ENCODE measurements around the gene MUC22. TPM values are rescaled to one million over a fixed set of nuclear protein-coding genes. Genes with fewer than 3 reads are reported as not detected.
"Not testable (repeated sequence)": the region's sequence is repeated elsewhere in the genome, so short reads cannot be mapped to it uniquely, and the experiment has no call there.

The MUC22 gene
- total and polyA plus RNA-seq, 7 experiments from 2014 or later, result not detected

DNA sequence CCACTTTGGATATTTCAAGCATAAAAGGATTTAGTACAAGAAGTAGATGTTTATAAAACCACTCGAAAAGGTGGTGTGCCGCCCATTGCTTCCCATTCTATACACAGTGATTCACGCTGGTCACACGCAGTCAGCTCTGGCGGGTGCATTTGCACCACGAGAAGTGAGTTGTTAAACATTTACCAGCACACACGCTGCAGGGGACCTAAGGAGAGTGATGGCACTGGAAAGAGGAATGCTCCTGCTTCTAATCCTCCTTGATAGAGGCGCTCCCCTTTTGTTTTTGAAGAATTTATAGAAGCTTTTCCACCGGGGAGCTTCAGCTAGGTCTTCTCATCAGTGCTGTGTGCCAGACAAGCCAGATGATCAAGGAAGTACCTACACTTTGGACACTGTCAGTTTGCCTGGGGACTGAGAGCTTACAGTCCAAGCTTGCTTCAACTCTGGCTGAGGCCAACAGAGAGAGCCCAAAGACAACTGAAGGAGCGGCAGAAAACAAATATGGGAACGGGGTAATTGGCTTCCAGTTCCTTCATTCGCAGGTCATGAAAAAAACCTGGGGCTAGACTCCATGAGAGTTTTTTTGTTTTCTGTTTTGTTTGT lies 31.2 kb downstream of the MUC22 start:
- H3K4me1 Mint-ChIP-seq, result peaks cover 0 to 11% (median 3%) of the 10 kb centered on the region in 7 donors
- no peaks in the 10 kb centered on the region for H3K36me3 Mint-ChIP-seq
- no peak overlapping the region for H3K4me3 ChIP-seq (ENCODE audit: low read length)
- H3K27me3 ChIP-seq (ENCODE audit: control insufficient read depth in 2 of 2, insufficient read depth in 2 of 2, low read length in 2 of 2), result no peaks in the 10 kb centered on the region
- no peak for ATAC-seq
- DNase-seq, result no peak
- H3K4me1 ChIP-seq (ENCODE audit: control insufficient read depth in 2 of 2, insufficient read depth in 2 of 2, low read length in 2 of 2), result no peaks in the 10 kb centered on the region
- intact Hi-C loops (cut with micrococcal nuclease), result no loop called here
- no peak overlapping the region for H3K27ac Mint-ChIP-seq
- peaks cover 0 to 29% (median 5%) of the 10 kb centered on the region in 5 donors for H3K27me3 Mint-ChIP-seq
- H3K27ac ChIP-seq (ENCODE audit: low read depth, low read length), result no peak overlapping the region
- ChIA-PET CTCF (interaction anchor here (0.9 kb wide), 1 partner anchor 46 kb away, joined by 4 read pairs; no protein-coding TSS in a partner anchor), POLR2A (no interaction called here)
- no peaks in the 10 kb centered on the region for H3K9me3 Mint-ChIP-seq
- no peaks in the 10 kb centered on the region for H3K9me3 ChIP-seq (ENCODE audit: control insufficient read depth in 2 of 3, low read length in 3 of 3)
- no peak overlapping the region for H3K4me3 Mint-ChIP-seq
- H3K36me3 ChIP-seq (ENCODE audit: control insufficient read depth in 2 of 3, insufficient read depth in 3 of 3, low read length in 3 of 3), result no peaks in the 10 kb centered on the region

DNA sequence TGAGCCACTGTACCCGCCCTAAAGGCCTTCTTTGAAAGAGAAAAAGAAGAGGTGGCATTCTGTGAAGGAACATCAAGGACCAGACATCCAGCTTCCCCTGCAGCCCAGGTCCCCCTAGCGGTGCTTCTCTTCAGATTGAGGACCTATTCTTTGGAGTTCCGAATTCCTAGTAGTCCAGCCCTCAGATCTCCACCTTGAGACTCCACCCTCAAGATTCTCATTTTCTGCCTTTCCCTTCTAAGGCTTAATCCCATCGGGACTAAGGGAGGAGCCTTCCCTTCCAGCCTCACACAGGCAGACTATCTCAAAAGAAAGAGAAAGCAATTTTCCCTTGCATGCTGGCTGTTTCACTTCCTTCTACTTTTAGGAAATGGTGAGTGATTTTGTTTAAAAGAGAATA lies 32.5 kb downstream of the MUC22 start:
- Mint-ChIP-seq H3K9me3 (no peaks in the 10 kb centered on the region), H3K4me3 (peak overlapping the region in 5 of 10 donors; percentile 24 to 69 (median 57)), H3K27ac (no peak overlapping the region), H3K27me3 (peaks cover 1 to 33% (median 16%) of the 10 kb centered on the region in 5 donors), H3K4me1 (peaks cover 0 to 11% (median 3%) of the 10 kb centered on the region in 7 donors), H3K36me3 (no peaks in the 10 kb centered on the region)
- Histone ChIP-seq H3K27me3 (ENCODE audit: control insufficient read depth in 2 of 2, insufficient read depth in 2 of 2, low read length in 2 of 2) (no peaks in the 10 kb centered on the region), H3K4me3 (ENCODE audit: low read length) (no peak overlapping the region), H3K4me1 (ENCODE audit: control insufficient read depth in 2 of 2, insufficient read depth in 2 of 2, low read length in 2 of 2) (no peaks in the 10 kb centered on the region), H3K36me3 (ENCODE audit: control insufficient read depth in 2 of 3, insufficient read depth in 3 of 3, low read length in 3 of 3) (no peaks in the 10 kb centered on the region), H3K9me3 (ENCODE audit: control insufficient read depth in 2 of 3, low read length in 3 of 3) (no peaks in the 10 kb centered on the region), H3K27ac (ENCODE audit: low read depth, low read length) (no peak overlapping the region)
- POLR2A ChIA-PET, result no interaction called here
- CTCF ChIA-PET, result interaction anchor here (0.7 to 1.0 kb wide), 3 partner anchors 52 to 220 kb away, joined by 3 to 6 read pairs (median 4); no protein-coding TSS in a partner anchor
- DNase-seq (peak in 6 of 9 donors; percentile 6 to 37 (median 15)), ATAC-seq (peak; percentile 57)
- intact Hi-C loops (cut with micrococcal nuclease), result loop anchor here (1.0 to 2.0 kb wide), 2 partner anchors 88 to 128 kb away; no protein-coding TSS in a partner anchor

DNA sequence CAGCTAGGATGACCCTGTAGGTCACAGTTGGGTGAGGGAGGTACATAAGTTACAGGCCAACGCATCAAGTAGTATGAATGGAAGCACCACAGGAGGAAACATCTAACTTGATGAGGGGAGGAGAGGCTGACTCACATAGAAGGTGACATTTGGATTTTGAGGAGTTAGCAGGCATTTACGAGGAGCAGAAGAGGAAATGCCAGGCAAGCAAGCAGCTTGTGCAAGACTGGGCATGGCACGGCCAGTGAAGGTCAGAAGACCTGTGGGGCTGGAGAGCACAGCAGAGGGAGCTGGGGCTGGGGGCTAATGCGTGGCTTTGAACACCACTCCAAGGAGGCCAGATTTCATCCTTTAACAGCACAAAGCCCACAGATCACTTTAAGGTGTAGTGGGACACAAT lies 37.8 kb downstream of the MUC22 start:
- no peaks in the 10 kb centered on the region for H3K9me3 Mint-ChIP-seq
- intact Hi-C loops (cut with micrococcal nuclease), result no loop called here
- H3K4me1 ChIP-seq (ENCODE audit: control insufficient read depth in 2 of 2, insufficient read depth in 2 of 2, low read length in 2 of 2), result no peaks in the 10 kb centered on the region
- H3K27me3 ChIP-seq (ENCODE audit: control insufficient read depth in 2 of 2, insufficient read depth in 2 of 2, low read length in 2 of 2), result no peaks in the 10 kb centered on the region
- no peaks in the 10 kb centered on the region for H3K9me3 ChIP-seq (ENCODE audit: control insufficient read depth in 2 of 3, low read length in 3 of 3)
- ChIA-PET CTCF (no interaction called here), POLR2A (interaction anchor here (0.7 kb wide), 1 partner anchor 39 kb away, joined by 3 read pairs; no protein-coding TSS in a partner anchor)
- H3K4me3 ChIP-seq (ENCODE audit: low read length), result no peak overlapping the region
- H3K4me3 Mint-ChIP-seq, result no peak overlapping the region
- H3K36me3 Mint-ChIP-seq, result peaks cover 0 to 4% (median 0%) of the 10 kb centered on the region in 5 donors
- ATAC-seq (no peak), DNase-seq (no peak)
- H3K27ac ChIP-seq (ENCODE audit: low read depth, low read length), result no peak overlapping the region
- peaks cover 0 to 6% (median 0%) of the 10 kb centered on the region in 7 donors for H3K4me1 Mint-ChIP-seq
- H3K27me3 Mint-ChIP-seq, result peaks cover 25 to 52% (median 37%) of the 10 kb centered on the region in 5 donors
- no peak overlapping the region for H3K27ac Mint-ChIP-seq
- H3K36me3 ChIP-seq (ENCODE audit: control insufficient read depth in 2 of 3, insufficient read depth in 3 of 3, low read length in 3 of 3), result no peaks in the 10 kb centered on the region

DNA sequence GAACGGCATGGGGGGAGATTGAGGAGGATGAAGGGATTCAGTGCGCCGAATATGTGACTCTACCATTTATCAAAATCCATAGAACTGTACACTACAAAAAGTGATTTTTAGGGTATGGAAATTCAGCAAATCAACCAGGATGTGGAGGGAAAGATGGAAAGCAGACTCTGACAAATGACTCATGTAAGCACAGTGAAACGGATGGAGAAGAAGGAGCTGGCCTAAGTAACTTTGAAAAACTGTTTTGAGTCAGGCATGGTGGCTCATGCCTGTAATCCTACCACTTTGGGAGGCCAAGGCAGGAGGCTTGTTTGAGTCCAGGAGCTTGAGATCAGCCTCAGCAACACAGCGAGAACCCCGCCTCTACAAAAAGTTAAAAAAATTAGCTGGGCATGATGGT lies 39.2 kb downstream of the MUC22 start:
- no peak for DNase-seq
- Mint-ChIP-seq H3K4me3 (no peak overlapping the region), H3K9me3 (no peaks in the 10 kb centered on the region), H3K4me1 (no peaks in the 10 kb centered on the region), H3K27ac (no peak overlapping the region), H3K36me3 (peaks cover 0 to 4% (median 0%) of the 10 kb centered on the region in 5 donors), H3K27me3 (peaks cover 36 to 58% (median 49%) of the 10 kb centered on the region in 5 donors)
- H3K36me3 ChIP-seq (ENCODE audit: control insufficient read depth in 2 of 3, insufficient read depth in 3 of 3, low read length in 3 of 3), result no peaks in the 10 kb centered on the region
- no peak for ATAC-seq
- peaks cover 0 to 3% of the 10 kb centered on the region in 2 donors for H3K27me3 ChIP-seq (ENCODE audit: control insufficient read depth in 2 of 2, insufficient read depth in 2 of 2, low read length in 2 of 2)
- no peak overlapping the region for H3K4me3 ChIP-seq (ENCODE audit: low read length)
- CTCF ChIA-PET, result no interaction called here
- H3K9me3 ChIP-seq (ENCODE audit: control insufficient read depth in 2 of 3, low read length in 3 of 3), result no peaks in the 10 kb centered on the region
- no peak overlapping the region for H3K27ac ChIP-seq (ENCODE audit: low read depth, low read length)
- H3K4me1 ChIP-seq (ENCODE audit: control insufficient read depth in 2 of 2, insufficient read depth in 2 of 2, low read length in 2 of 2), result no peaks in the 10 kb centered on the region
- intact Hi-C loops (cut with micrococcal nuclease), result no loop called here
- POLR2A ChIA-PET, result no interaction called here

DNA sequence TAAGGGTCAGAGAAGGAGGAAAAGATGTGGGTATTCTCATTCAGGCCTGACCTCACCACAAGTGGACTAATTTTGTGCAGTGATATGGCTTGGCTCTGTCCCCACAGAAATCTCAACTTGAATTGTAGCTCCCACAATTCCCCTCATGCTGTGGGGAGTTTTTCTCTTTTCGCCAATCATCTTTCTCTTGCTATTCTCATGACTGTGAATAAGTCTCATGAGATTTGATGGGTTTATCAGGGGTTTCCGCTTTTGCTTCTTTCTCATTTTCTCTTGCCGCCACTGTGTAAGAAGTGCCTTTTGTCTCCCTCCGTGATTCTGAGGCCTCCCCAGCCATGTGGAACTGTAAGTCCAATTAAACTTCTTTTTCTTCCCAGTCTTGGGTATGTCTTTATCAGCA lies 42.9 kb downstream of the MUC22 start:
- peaks cover 20 to 47% (median 36%) of the 10 kb centered on the region in 5 donors for H3K27me3 Mint-ChIP-seq
- DNase-seq; H3K27ac ChIP-seq (ENCODE audit: low read depth, low read length); H3K9me3 ChIP-seq (ENCODE audit: control insufficient read depth in 2 of 3, low read length in 3 of 3); H3K27me3 ChIP-seq (ENCODE audit: control insufficient read depth in 2 of 2, insufficient read depth in 2 of 2, low read length in 2 of 2); intact Hi-C loops (cut with micrococcal nuclease); ATAC-seq; CTCF ChIA-PET; H3K4me3 Mint-ChIP-seq; H3K9me3 Mint-ChIP-seq; H3K4me3 ChIP-seq (ENCODE audit: low read length); H3K36me3 Mint-ChIP-seq; POLR2A ChIA-PET; H3K27ac Mint-ChIP-seq; H3K4me1 ChIP-seq (ENCODE audit: control insufficient read depth in 2 of 2, insufficient read depth in 2 of 2, low read length in 2 of 2); H3K36me3 ChIP-seq (ENCODE audit: control insufficient read depth in 2 of 3, insufficient read depth in 3 of 3, low read length in 3 of 3); H3K4me1 Mint-ChIP-seq: not testable (repeated sequence)

DNA sequence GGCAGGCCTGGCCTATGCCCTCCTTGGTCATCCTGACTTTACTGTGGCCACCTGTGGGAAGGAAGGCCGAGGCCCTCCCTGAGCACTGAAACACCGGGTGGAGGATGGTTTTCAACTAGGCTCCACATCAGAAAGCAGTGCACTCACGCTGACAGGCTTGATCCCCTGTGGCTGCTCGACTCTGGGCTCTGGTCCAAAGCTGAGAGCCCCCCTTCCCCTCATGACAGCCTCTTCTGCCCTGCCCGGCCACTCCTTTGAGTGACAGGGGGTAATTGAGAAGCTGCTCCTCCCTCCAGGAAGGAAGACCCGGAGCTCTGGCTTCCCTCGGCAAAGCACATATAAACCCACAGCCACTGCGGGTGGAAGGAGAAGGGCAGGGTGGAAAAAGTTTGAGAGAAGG lies 43.6 kb downstream of the MUC22 start:
- no peaks in the 10 kb centered on the region for H3K4me1 ChIP-seq (ENCODE audit: control insufficient read depth in 2 of 2, insufficient read depth in 2 of 2, low read length in 2 of 2)

DNA sequence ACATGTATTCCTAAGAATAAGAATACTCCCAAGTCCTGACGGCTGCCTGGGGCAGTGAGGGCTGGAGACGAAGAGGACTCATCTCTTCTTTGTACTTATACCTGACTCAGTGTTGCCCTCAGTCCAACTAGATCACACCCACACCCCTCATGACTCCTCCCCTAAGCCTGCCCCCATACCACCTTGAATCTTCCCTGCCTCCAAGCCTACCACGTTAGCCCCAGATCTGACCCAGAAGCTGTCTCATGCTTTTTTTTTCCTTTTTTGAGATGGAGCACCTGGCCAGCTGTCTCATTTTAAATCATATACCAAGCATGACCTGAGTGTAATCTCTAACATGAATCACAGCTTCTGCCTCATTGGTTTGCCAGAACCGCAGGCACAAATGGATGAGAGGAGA lies 45.2 kb downstream of the MUC22 start:
- no peak for ATAC-seq
- Mint-ChIP-seq H3K27ac (no peak overlapping the region), H3K27me3 (peaks cover 11 to 44% (median 32%) of the 10 kb centered on the region in 5 donors), H3K36me3 (no peaks in the 10 kb centered on the region), H3K4me1 (no peaks in the 10 kb centered on the region), H3K4me3 (no peak overlapping the region), H3K9me3 (no peaks in the 10 kb centered on the region)
- H3K4me3 ChIP-seq (ENCODE audit: low read length), result no peak overlapping the region
- no peaks in the 10 kb centered on the region for H3K9me3 ChIP-seq (ENCODE audit: control insufficient read depth in 2 of 3, low read length in 3 of 3)
- intact Hi-C loops (cut with micrococcal nuclease), result no loop called here
- ChIA-PET CTCF (no interaction called here), POLR2A (no interaction called here)
- no peaks in the 10 kb centered on the region for H3K4me1 ChIP-seq (ENCODE audit: control insufficient read depth in 2 of 2, insufficient read depth in 2 of 2, low read length in 2 of 2)
- DNase-seq, result no peak
- no peaks in the 10 kb centered on the region for H3K36me3 ChIP-seq (ENCODE audit: control insufficient read depth in 2 of 3, insufficient read depth in 3 of 3, low read length in 3 of 3)
- no peak overlapping the region for H3K27ac ChIP-seq (ENCODE audit: low read depth, low read length)
- peaks cover 0 to 3% of the 10 kb centered on the region in 2 donors for H3K27me3 ChIP-seq (ENCODE audit: control insufficient read depth in 2 of 2, insufficient read depth in 2 of 2, low read length in 2 of 2)

More for the DNA sequence above, 43.6 kb downstream of the MUC22 start:
- Mint-ChIP-seq H3K27ac (no peak overlapping the region), H3K27me3 (peaks cover 16 to 44% (median 32%) of the 10 kb centered on the region in 5 donors), H3K36me3 (peaks cover 0 to 4% (median 0%) of the 10 kb centered on the region in 5 donors), H3K4me1 (no peaks in the 10 kb centered on the region), H3K9me3 (no peaks in the 10 kb centered on the region), H3K4me3 (no peak overlapping the region)
- ATAC-seq (no peak), DNase-seq (no peak)
- H3K36me3 ChIP-seq (ENCODE audit: control insufficient read depth in 2 of 3, insufficient read depth in 3 of 3, low read length in 3 of 3), result no peaks in the 10 kb centered on the region
- H3K27ac ChIP-seq (ENCODE audit: low read depth, low read length), result no peak overlapping the region
- intact Hi-C loops (cut with micrococcal nuclease), result no loop called here
- H3K27me3 ChIP-seq (ENCODE audit: control insufficient read depth in 2 of 2, insufficient read depth in 2 of 2, low read length in 2 of 2), result peaks cover 0 to 3% of the 10 kb centered on the region in 2 donors
- no peaks in the 10 kb centered on the region for H3K9me3 ChIP-seq (ENCODE audit: control insufficient read depth in 2 of 3, low read length in 3 of 3)
- no peak overlapping the region for H3K4me3 ChIP-seq (ENCODE audit: low read length)
- POLR2A ChIA-PET, result no interaction called here
- CTCF ChIA-PET, result interaction anchor here (0.7 kb wide), 1 partner anchor 26 kb away, joined by 3 read pairs; no protein-coding TSS in a partner anchor

Measured in naive thymus-derived CD4-positive, alpha-beta T cell (primary cell).